HCT116 (cell line): Measurements from ENCODE around the gene FAM227B. TPM values are rescaled to one million over a fixed set of nuclear protein-coding genes. Genes with fewer than 3 reads are reported as not detected.

Experiments
- ATAC-seq: fragments of 200-7000 bp; cut with Tn5 transposase; 2 replicates; pipeline ENCODE4 v1.9.1; 2020; ENCODE audit warnings: mild to moderate bottlenecking, moderate library complexity
- BruUV-seq: library from RNA; stranded (reverse); fragments of 400-500 nt; replicated peaks from 2 replicates; lab custom pipeline; 2021; lab: Mats Ljungman, UMichigan
- CTCF ChIA-PET: fragments of 300-600 bp; sonication (Branson Sonifier 250); formaldehyde crosslinking; loops from one replicate; lab custom pipeline; 2021; ENCODE audit warnings: antibody characterized with exemption; lab: Charles Lee
- POLR2A ChIA-PET: fragments of 300-600, 350-600 bp; sonication (Branson Sonifier 250); formaldehyde crosslinking; loops from one replicate; lab custom pipeline; 2021; ENCODE audit warnings: antibody characterized with exemption; lab: Charles Lee
- RAD21 ChIA-PET, 2 experiments: fragments of 300-600 bp; sonication (Branson Sonifier 250); formaldehyde crosslinking; loops; one replicate each; lab custom pipeline; 2023; ENCODE audit warnings: low total read pairs in 2 of 2; ENCODE audit not compliant: uncharacterized antibody in 2 of 2, unreplicated experiment in 2 of 2, low non-redundant PET in 1 of 2; lab: Charles Lee
- DNase-seq: peaks from one replicate; pipeline ENCODE4 v3.0.0-alpha.2; 2010; ENCODE audit warnings: low read depth, low spot score
- H2AFZ ChIP-seq: fragments of 200-600 bp; shearing (Covaris generic), sonication (generic); 2 replicates; pipeline ENCODE4 v1.6.1; 2017; ENCODE audit warnings: low read depth, mixed run types, mixed read lengths, antibody characterized with exemption, low read length; ENCODE audit not compliant: poor library complexity, severe bottlenecking
- H3K27ac ChIP-seq: 2 replicates; pipeline ENCODE4 v1.5.1; 2012; ENCODE audit warnings: low read depth, low read length
- H3K27me3 ChIP-seq: fragments of 200-600 bp; sonication (generic); 2 replicates; pipeline ENCODE4 v1.6.1; 2016; ENCODE audit warnings: mixed run types, low read length, mixed read lengths; ENCODE audit not compliant: insufficient read depth
- H3K36me3 ChIP-seq, 2 experiments: fragments of 200-500 bp in 1 of 2; fragments of 200-600 bp in 1 of 2; sonication (Bioruptor generic) in 1 of 2; sonication (generic) in 1 of 2; 2 replicates each; pipeline versions ENCODE4 v1.5.1 to v1.6.1; 2014 to 2016; ENCODE audit warnings: low read length in 2 of 2, inconsistent platforms in 1 of 2, mixed read lengths in 1 of 2, mixed run types in 1 of 2; ENCODE audit not compliant: insufficient read depth in 2 of 2, control insufficient read depth in 1 of 2
- H3K4me1 ChIP-seq, 2 experiments: fragments of 200-600 bp in 1 of 2; sonication (generic) in 1 of 2; 2 replicates each; pipeline versions ENCODE4 v1.5.1 to v1.6.1; 2012 to 2017; ENCODE audit warnings: low read length in 2 of 2, inconsistent platforms in 1 of 2, mild to moderate bottlenecking in 1 of 2, mixed read lengths in 1 of 2, mixed run types in 1 of 2, moderate library complexity in 1 of 2; ENCODE audit not compliant: insufficient read depth in 2 of 2, control insufficient read depth in 1 of 2
- H3K4me2 ChIP-seq: fragments of 200-600 bp; sonication (generic); 2 replicates; pipeline ENCODE4 v1.6.1; 2017; ENCODE audit warnings: mixed run types, low read length, mixed read lengths
- H3K4me3 ChIP-seq, 2 experiments: fragments of 200-600 bp in 1 of 2; sonication (generic) in 1 of 2; replicated peaks in 1 of 2; 2 replicates each; pipeline ENCODE4 v1.5.1; 2011 to 2016; ENCODE audit warnings: low read length in 2 of 2, control low read depth in 1 of 2, low read depth in 1 of 2, mild to moderate bottlenecking in 1 of 2, mixed read lengths in 1 of 2, mixed run types in 1 of 2
- H3K79me2 ChIP-seq: fragments of 200-600 bp; sonication (generic); 2 replicates; pipeline ENCODE4 v1.6.1; 2017; ENCODE audit warnings: mild to moderate bottlenecking, mixed run types, low read length, moderate library complexity, mixed read lengths; ENCODE audit not compliant: insufficient read depth
- H3K9ac ChIP-seq: fragments of 200-600 bp; sonication (generic); 2 replicates; pipeline ENCODE4 v1.6.1; 2016; ENCODE audit warnings: low read length, mixed read lengths
- H3K9me2 ChIP-seq: fragments of 200-600 bp; sonication (generic), shearing (Covaris generic); 2 replicates; pipeline ENCODE4 v1.6.1; 2017; ENCODE audit warnings: mixed run types, mild to moderate bottlenecking, moderate library complexity; ENCODE audit not compliant: insufficient read depth
- H3K9me3 ChIP-seq, 2 experiments: fragments of 200-500 bp in 1 of 2; fragments of 200-600 bp in 1 of 2; sonication (Bioruptor generic) in 1 of 2; sonication (generic) in 1 of 2; 2 replicates each; pipeline ENCODE4 v1.6.1; 2014 to 2017; ENCODE audit warnings: low read length in 2 of 2, mixed read lengths in 2 of 2, inconsistent platforms in 1 of 2, low read depth in 1 of 2, mild to moderate bottlenecking in 1 of 2, mixed run types in 1 of 2, moderate library complexity in 1 of 2; ENCODE audit not compliant: control insufficient read depth in 1 of 2, insufficient read depth in 1 of 2
- H4K20me1 ChIP-seq: fragments of 200-600 bp; sonication (generic), shearing (Covaris generic); 2 replicates; pipeline ENCODE4 v1.6.1; 2017; ENCODE audit warnings: mixed run types, mild to moderate bottlenecking, moderate library complexity; ENCODE audit not compliant: insufficient read depth
- CBX3 ChIP-seq: IDR thresholded peaks from 2 replicates; pipeline ENCODE4 v1.6.1; 2012; ENCODE audit warnings: low read depth
- CEBPB ChIP-seq: IDR thresholded peaks from 2 replicates; pipeline ENCODE4 v1.6.1; 2012; ENCODE audit warnings: low read depth
- ELF1 ChIP-seq: IDR thresholded peaks from 2 replicates; pipeline ENCODE4 v1.6.1; 2012; ENCODE audit warnings: low read depth, borderline replicate concordance
- EZH2 ChIP-seq: fragments of 200-600 bp; sonication (generic); IDR thresholded peaks from 2 replicates; pipeline ENCODE4 v1.6.1; 2017; ENCODE audit warnings: antibody characterized with exemption, mixed run types
- EZH2phosphoT487 ChIP-seq: fragments of 200-600 bp; IDR thresholded peaks from 2 replicates; pipeline ENCODE4 v1.6.1; 2018; ENCODE audit warnings: antibody characterized with exemption, borderline replicate concordance
- FOSL1 ChIP-seq: IDR thresholded peaks from 2 replicates; pipeline ENCODE4 v1.6.1; 2012; ENCODE audit warnings: low read depth
- JUND ChIP-seq: IDR thresholded peaks from 2 replicates; pipeline ENCODE4 v1.6.1; 2012
- POLR2A ChIP-seq: IDR thresholded peaks from 2 replicates; pipeline ENCODE4 v1.7.0; 2011; ENCODE audit warnings: borderline replicate concordance; ENCODE audit not compliant: insufficient read depth, insufficient read length; ENCODE audit errors: extremely low read depth
- POLR2AphosphoS5 ChIP-seq: IDR thresholded peaks from 2 replicates; pipeline ENCODE4 v1.6.1; 2011; ENCODE audit warnings: mild to moderate bottlenecking, low read depth, low read length, moderate library complexity
- SIN3A ChIP-seq: IDR thresholded peaks from 2 replicates; pipeline ENCODE4 v1.6.1; 2012; ENCODE audit warnings: low read depth
- SP1 ChIP-seq: IDR thresholded peaks from 2 replicates; pipeline ENCODE4 v1.6.1; 2012; ENCODE audit warnings: low read depth
- SRF ChIP-seq: IDR thresholded peaks from 2 replicates; pipeline ENCODE4 v1.6.1; 2012; ENCODE audit warnings: low read depth
- TCF7L2 ChIP-seq: IDR thresholded peaks from 2 replicates; pipeline ENCODE4 v1.7.0; 2011; ENCODE audit warnings: borderline replicate concordance, inconsistent platforms; ENCODE audit not compliant: insufficient read depth, insufficient read length; ENCODE audit errors: extremely low read depth
- YY1 ChIP-seq: IDR thresholded peaks from 2 replicates; pipeline ENCODE4 v1.6.1; 2011; ENCODE audit warnings: low read length, low read depth, moderate library complexity, mild to moderate bottlenecking; ENCODE audit not compliant: insufficient replicate concordance; ENCODE audit errors: extremely low read depth
- ZNF274 ChIP-seq: fragments of 200-500 bp; sonication (Bioruptor generic); IDR thresholded peaks from 2 replicates; pipeline ENCODE4 v1.6.1; 2014; ENCODE audit warnings: mild to moderate bottlenecking, low read depth, low read length, inconsistent platforms
- intact Hi-C: fragments of 100-400 bp; cut with micrococcal nuclease; formaldehyde crosslinking; loops from 2 replicates; pipeline ENCODE4 v1.10.0; 2022
- total RNA-seq: library from RNA; stranded (reverse); gene quantifications from one replicate; pipeline ENCODE4 v1.2.1, GENCODE V29; 2021; ENCODE audit not compliant: unreplicated experiment
- TF ChIP-seq, protein P1 (sequence below), 3 experiments: fragments of 200-600 bp in 1 of 3; sonication (generic) in 1 of 3; IDR thresholded peaks in 2 of 3; conservative IDR thresholded peaks in 1 of 3; 2 replicates each; pipeline ENCODE4 v1.5.1; 2012 to 2017; ENCODE audit warnings: low read depth in 2 of 3, low read length in 2 of 3, antibody characterized with exemption in 1 of 3, borderline replicate concordance in 1 of 3, control low read depth in 1 of 3, mild to moderate bottlenecking in 1 of 3, mixed read lengths in 1 of 3, mixed run types in 1 of 3, moderate library complexity in 1 of 3; ENCODE audit not compliant: insufficient read depth in 1 of 3

The FAM227B gene
- total RNA-seq, 1 experiment from 2014 or later: 6.9 TPM

DNA sequence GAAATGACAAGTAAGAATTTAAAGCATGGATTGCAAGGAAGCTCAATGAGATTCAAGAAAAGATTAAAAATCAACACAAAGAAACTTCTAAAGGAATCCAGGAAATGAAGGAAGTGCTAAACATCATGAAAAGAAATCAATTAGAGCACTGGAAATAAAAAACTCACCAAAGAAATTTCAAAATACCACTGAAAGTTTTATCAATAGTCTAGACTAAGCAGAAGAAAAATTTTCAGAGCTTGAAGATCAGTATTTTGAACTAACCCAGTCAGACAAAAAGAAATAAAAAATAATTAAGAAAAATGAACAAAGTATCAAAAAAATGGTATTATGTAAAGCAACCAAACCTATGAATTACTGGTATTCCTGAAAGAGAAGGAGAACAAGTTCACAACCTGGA lies 60.6 kb downstream of the FAM227B start:
- DNase-seq: no peak
- ChIA-PET CTCF (no interaction called here), RAD21 (no interaction called here), POLR2A (no interaction called here)
- no TSS peak for BruUV-seq
- no peak overlapping the region for H3K27ac ChIP-seq
- TF ChIP-seq, protein P1, sequence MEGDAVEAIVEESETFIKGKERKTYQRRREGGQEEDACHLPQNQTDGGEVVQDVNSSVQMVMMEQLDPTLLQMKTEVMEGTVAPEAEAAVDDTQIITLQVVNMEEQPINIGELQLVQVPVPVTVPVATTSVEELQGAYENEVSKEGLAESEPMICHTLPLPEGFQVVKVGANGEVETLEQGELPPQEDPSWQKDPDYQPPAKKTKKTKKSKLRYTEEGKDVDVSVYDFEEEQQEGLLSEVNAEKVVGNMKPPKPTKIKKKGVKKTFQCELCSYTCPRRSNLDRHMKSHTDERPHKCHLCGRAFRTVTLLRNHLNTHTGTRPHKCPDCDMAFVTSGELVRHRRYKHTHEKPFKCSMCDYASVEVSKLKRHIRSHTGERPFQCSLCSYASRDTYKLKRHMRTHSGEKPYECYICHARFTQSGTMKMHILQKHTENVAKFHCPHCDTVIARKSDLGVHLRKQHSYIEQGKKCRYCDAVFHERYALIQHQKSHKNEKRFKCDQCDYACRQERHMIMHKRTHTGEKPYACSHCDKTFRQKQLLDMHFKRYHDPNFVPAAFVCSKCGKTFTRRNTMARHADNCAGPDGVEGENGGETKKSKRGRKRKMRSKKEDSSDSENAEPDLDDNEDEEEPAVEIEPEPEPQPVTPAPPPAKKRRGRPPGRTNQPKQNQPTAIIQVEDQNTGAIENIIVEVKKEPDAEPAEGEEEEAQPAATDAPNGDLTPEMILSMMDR (IDR thresholded peaks at IDR 0.05 in 2 of 3, conservative IDR thresholded peaks at IDR 0.05 in 1 of 3; ENCODE audit: borderline replicate concordance in 1 of 3, insufficient read depth in 1 of 3, low read depth in 2 of 3, low read length in 2 of 3): no peak
- TF ChIP-seq SP1 (no peak), ZNF274 (no peak), CBX3 (no peak), CEBPB (no peak), SIN3A (no peak), ELF1 (no peak), SRF (no peak), EZH2phosphoT487 (no peak), POLR2A (no peak), JUND (no peak), EZH2 (no peak), POLR2AphosphoS5 (no peak), TCF7L2 (no peak), FOSL1 (no peak), YY1 (no peak)
- H3K4me1 ChIP-seq: no peaks in the 10 kb centered on the region
- no peaks in the 10 kb centered on the region for H3K79me2 ChIP-seq
- H3K4me2 ChIP-seq: no peak overlapping the region
- ATAC-seq: no peak
- H3K4me3 ChIP-seq: no peak overlapping the region
- no peaks in the 10 kb centered on the region for H3K27me3 ChIP-seq
- H3K9me2 ChIP-seq: no peaks in the 10 kb centered on the region
- no peaks in the 10 kb centered on the region for H3K9me3 ChIP-seq
- H2AFZ ChIP-seq: no peak overlapping the region
- H3K36me3 ChIP-seq: no peaks in the 10 kb centered on the region
- H3K9ac ChIP-seq: no peak overlapping the region
- intact Hi-C loops: no loop called here
- no peaks in the 10 kb centered on the region for H4K20me1 ChIP-seq
